HFF-Myc (cell line): ENCODE data around the gene CTSW.

Source experiments
- DNase-seq: peaks from one replicate; pipeline ENCODE4 v3.0.0-alpha.2; 2011; ENCODE audit warnings: low read depth; ENCODE audit errors: extremely low read depth
- H3K4me3 ChIP-seq: replicated peaks from 2 replicates; pipeline ENCODE4 v1.5.1; 2011; ENCODE audit warnings: low read depth, mild to moderate bottlenecking, control low read depth, low read length
- CTCF ChIP-seq: IDR thresholded peaks from 2 replicates; pipeline ENCODE4 v1.5.1; 2012; ENCODE audit warnings: mild to moderate bottlenecking, low read depth, low read length, control low read depth; ENCODE audit errors: missing control alignments

Gene CTSW

GRCh38 chr11:65900125-65900898 is 20.7 kb downstream of the CTSW start, which contains the start of gene FOSL1:
TSS of gene FOSL1 (minus strand) at chr11:65900388. CDS start at chr11:65900339, 49 bp downstream.
- no peak for TF ChIP-seq CTCF
- H3K4me3 ChIP-seq = peak within 1 kb of the TSS; percentile 71
- DNase-seq = no peak

- H3K4me3 ChIP-seq = peak overlapping the region; percentile 71
- no peak for DNase-seq
- TF ChIP-seq CTCF = no peak
Measured at GRCh38 chr11:65900899-65901180, 21.2 kb downstream of the CTSW start.

GRCh38 chr11:65903068-65903481 is 23.4 kb downstream of the CTSW start:
- TF ChIP-seq CTCF = no peak
- no peak for DNase-seq
- no peak overlapping the region for H3K4me3 ChIP-seq

GRCh38 chr11:65903715-65904114 is 24.1 kb downstream of the CTSW start:
- TF ChIP-seq CTCF = no peak
- no peak overlapping the region for H3K4me3 ChIP-seq
- no peak for DNase-seq

GRCh38 chr11:65906602-65907001 is 27.0 kb downstream of the CTSW start:
- DNase-seq = no peak
- H3K4me3 ChIP-seq = no peak overlapping the region
- TF ChIP-seq CTCF = no peak

- TF ChIP-seq CTCF = no peak
- DNase-seq = no peak
Measured at GRCh38 chr11:65907878-65908277, 28.2 kb downstream of the CTSW start.

More at GRCh38 chr11:65907878-65908277, 28.2 kb downstream of the CTSW start:
- H3K4me3 ChIP-seq = no peak overlapping the region
